Endothelial cell of umbilical vein (primary cell): ENCODE measurements around the gene MYT1. TPM values are rescaled to one million over a fixed set of nuclear protein-coding genes. Genes with fewer than 3 reads are reported as not detected.

Experiments used
- BruUV-seq: library from RNA; stranded (reverse); fragments of 400-500 nt; replicated peaks from 2 replicates; lab custom pipeline; 2021; lab: Mats Ljungman, UMichigan
- CTCF ChIA-PET: fragments of 300-600, 350-600 bp; sonication (Branson Sonifier 250); formaldehyde crosslinking; loops from one replicate; lab custom pipeline; 2021; ENCODE audit warnings: antibody characterized with exemption, inconsistent platforms; lab: Charles Lee
- POLR2A ChIA-PET: fragments of 300-600, 350-600 bp; sonication (Branson Sonifier 250); formaldehyde crosslinking; loops from one replicate; lab custom pipeline; 2021; ENCODE audit warnings: antibody characterized with exemption, inconsistent platforms; lab: Charles Lee
- DNase-seq: peaks from one replicate; pipeline ENCODE4 v3.0.0-alpha.2; 2011; ENCODE audit warnings: low read depth, low spot score
- FAIRE-seq: peaks from 2 replicates; lab custom pipeline; 2011; peaks lifted over from hg19 to GRCh38; lab: Jason Lieb, UNC
- H2AFZ ChIP-seq: 2 replicates; pipeline ENCODE4 v1.6.0; 2012; ENCODE audit warnings: low read depth, low read length, control low read depth, inconsistent platforms
- H3K27ac ChIP-seq: 2 replicates; pipeline ENCODE4 v1.5.1; 2011; ENCODE audit warnings: low read depth, mild to moderate bottlenecking, control low read depth, low read length, moderate library complexity; ENCODE audit not compliant: insufficient read depth
- H3K27me3 ChIP-seq, 2 experiments: 2 replicates each; pipeline versions ENCODE4 v1.6.0 to v1.6.1; 2011; ENCODE audit warnings: low read length in 2 of 2, mixed read lengths in 1 of 2; ENCODE audit not compliant: control insufficient read depth in 2 of 2, insufficient read depth in 2 of 2
- H3K36me3 ChIP-seq, 2 experiments: 2 replicates in 1 of 2; 3 replicates in 1 of 2; pipeline ENCODE4 v1.5.1; 2011; ENCODE audit warnings: low read length in 2 of 2, mild to moderate bottlenecking in 1 of 2, moderate library complexity in 1 of 2; ENCODE audit not compliant: control insufficient read depth in 2 of 2, insufficient read depth in 2 of 2; ENCODE audit errors: extremely low read depth in 1 of 2
- H3K4me1 ChIP-seq: 3 replicates; pipeline ENCODE4 v1.5.1; 2011; ENCODE audit warnings: mild to moderate bottlenecking, low read length; ENCODE audit not compliant: control insufficient read depth, insufficient read depth; ENCODE audit errors: extremely low read depth
- H3K4me2 ChIP-seq: 2 replicates; pipeline ENCODE4 v1.6.1; 2011; ENCODE audit warnings: low read length, control low read depth, mixed read lengths; ENCODE audit not compliant: insufficient read depth
- H3K4me3 ChIP-seq, 3 experiments: fragments of 200-600 bp in 1 of 3; sonication (generic), shearing (Covaris generic) in 1 of 3; replicated peaks in 1 of 3; 2 replicates each; pipeline ENCODE4 v1.5.1; 2011 to 2016; ENCODE audit warnings: control low read depth in 3 of 3, low read length in 3 of 3, mild to moderate bottlenecking in 2 of 3, inconsistent platforms in 1 of 3, low read depth in 1 of 3, moderate library complexity in 1 of 3; ENCODE audit not compliant: insufficient read depth in 1 of 3
- H3K79me2 ChIP-seq: 2 replicates; pipeline ENCODE4 v1.6.0; 2012; ENCODE audit warnings: low read length, inconsistent platforms; ENCODE audit not compliant: control insufficient read depth, insufficient read depth
- H3K9ac ChIP-seq: replicated peaks from 2 replicates; pipeline ENCODE3; 2011; ENCODE audit warnings: low read length, control low read depth; ENCODE audit not compliant: insufficient read depth; ENCODE audit errors: extremely low read depth
- H3K9me1 ChIP-seq: replicated peaks from 3 replicates; pipeline ENCODE4 v1.6.0; 2011; ENCODE audit warnings: mild to moderate bottlenecking, low read length; ENCODE audit not compliant: control insufficient read depth, insufficient read depth; ENCODE audit errors: extremely low read depth
- H3K9me3 ChIP-seq: replicated peaks from 2 replicates; pipeline ENCODE4 v1.5.1; 2012; ENCODE audit warnings: low read length, inconsistent platforms; ENCODE audit not compliant: control insufficient read depth, insufficient read depth
- H4K20me1 ChIP-seq: replicated peaks from 2 replicates; pipeline ENCODE3; 2011; ENCODE audit warnings: mild to moderate bottlenecking, low read length; ENCODE audit not compliant: control insufficient read depth, insufficient read depth; ENCODE audit errors: extremely low read depth
- CTCF ChIP-seq, 2 donors: IDR thresholded peaks; 1 replicate in 1 of 2; 2 replicates in 1 of 2; pipeline ENCODE4 v1.5.1; 2011; ENCODE audit warnings: low read length in 2 of 2, mild to moderate bottlenecking in 2 of 2, moderate library complexity in 2 of 2, control low read depth in 1 of 2, inconsistent platforms in 1 of 2, low read depth in 1 of 2; ENCODE audit not compliant: insufficient read depth in 1 of 2; ENCODE audit errors: extremely low read depth in 1 of 2
- EZH2 ChIP-seq: IDR thresholded peaks from 2 replicates; pipeline ENCODE4 v1.6.1; 2012; ENCODE audit warnings: borderline replicate concordance, low read depth, mild to moderate bottlenecking, moderate library complexity, low read length, inconsistent platforms; ENCODE audit not compliant: severe bottlenecking
- FOS ChIP-seq: IDR thresholded peaks from 2 replicates; pipeline ENCODE4 v1.6.1; 2011; ENCODE audit warnings: mild to moderate bottlenecking, low read length, moderate library complexity, borderline replicate concordance; ENCODE audit not compliant: insufficient read depth
- GATA2 ChIP-seq: IDR thresholded peaks from 2 replicates; pipeline ENCODE4 v1.7.0; 2011; ENCODE audit warnings: low read depth, mild to moderate bottlenecking, moderate library complexity, mixed read lengths, low read length; ENCODE audit not compliant: insufficient read length, insufficient read depth
- JUN ChIP-seq: IDR thresholded peaks from 2 replicates; pipeline ENCODE4 v1.6.1; 2011; ENCODE audit warnings: borderline replicate concordance, low read depth; ENCODE audit not compliant: insufficient read length, insufficient read depth
- MAX ChIP-seq: IDR thresholded peaks from 2 replicates; pipeline ENCODE4 v1.6.1; 2011; ENCODE audit not compliant: insufficient read depth, insufficient read length
- MYC ChIP-seq: IDR thresholded peaks from one replicate; pipeline ENCODE4 v1.6.1; 2011; ENCODE audit warnings: mild to moderate bottlenecking, low read depth, low read length
- POLR2A ChIP-seq: IDR thresholded peaks from 2 replicates; pipeline ENCODE4 v1.6.1; 2012; ENCODE audit warnings: low read depth, mild to moderate bottlenecking, control low read depth, low read length
- POLR2AphosphoS5 ChIP-seq: IDR thresholded peaks from 2 replicates; pipeline ENCODE4 v1.6.1; 2012; ENCODE audit warnings: low read depth, mild to moderate bottlenecking, control low read depth, low read length, moderate library complexity; ENCODE audit not compliant: insufficient read depth
- dilution Hi-C: fragments of 300-500 bp; cut with MboI; formaldehyde crosslinking; loops from one replicate; pipeline ENCODE4 v1.15.0; 2019; ENCODE audit warnings: low sequenced_read_pairs; ENCODE audit not compliant: extremely low pct_ligation_motif_present
- intact Hi-C: fragments of 100-400 bp; cut with micrococcal nuclease; formaldehyde crosslinking; loops from one replicate; pipeline ENCODE4 v1.10.0; 2022
- polyA plus RNA-seq, 4 experiments: library from polyadenylated mRNA; depleted of rRNA in 3 of 4; stranded (reverse) in 3 of 4; unstranded in 1 of 4; fragments of >200 nt; gene quantifications; 2 replicates each; pipeline versions ENCODE4 v1.2.1 to v1.2.3, GENCODE V29; 2011 to 2012; ENCODE audit warnings: missing spikeins in 1 of 4
- total RNA-seq: library from RNA; stranded (reverse); gene quantifications from 2 replicates; pipeline ENCODE4 v1.2.3, GENCODE V29; 2021

Gene MYT1
- total and polyA plus RNA-seq, 2 donors (not counting 3 experiments of a cell fraction or from before 2014, with no cell fraction given): not detected

GRCh38 chr20:64159711-64160110 is 4.5 kb upstream of the MYT1 start:
- H3K36me3 ChIP-seq: no peaks in the 10 kb centered on the region
- no peaks in the 10 kb centered on the region for H4K20me1 ChIP-seq
- no peak overlapping the region for H3K4me2 ChIP-seq
- POLR2A ChIA-PET: no interaction called here
- no peak overlapping the region for H3K9ac ChIP-seq
- no peaks in the 10 kb centered on the region for H3K9me1 ChIP-seq
- H3K4me1 ChIP-seq: no peaks in the 10 kb centered on the region
- intact Hi-C loops (no loop called here), dilution Hi-C loops (no loop called here)
- FAIRE-seq: no peak
- no peaks in the 10 kb centered on the region for H3K79me2 ChIP-seq
- H3K27me3 ChIP-seq: peaks cover 13 to 22% of the 10 kb centered on the region in 2 experiments
- no peak overlapping the region for H3K4me3 ChIP-seq
- TF ChIP-seq FOS: no peak
- TF ChIP-seq MYC: no peak
- TF ChIP-seq CTCF (IDR thresholded peaks at IDR 0.05; ENCODE audit: extremely low read depth in 1 of 2, insufficient read depth in 1 of 2, low read depth in 1 of 2, low read length in 2 of 2): no peak
- no peak for TF ChIP-seq JUN
- TF ChIP-seq MAX: no peak
- TF ChIP-seq GATA2: no peak
- TF ChIP-seq EZH2: no peak
- TF ChIP-seq POLR2A: no peak
- TF ChIP-seq POLR2AphosphoS5: no peak
- H2AFZ ChIP-seq: no peak overlapping the region
- no peak for DNase-seq
- no peaks in the 10 kb centered on the region for H3K9me3 ChIP-seq
- BruUV-seq: no TSS peak
- no peak overlapping the region for H3K27ac ChIP-seq
- CTCF ChIA-PET: no interaction called here
